Smooth muscle cell of the brain vasculature (primary cell): Measurements from ENCODE around the gene LURAP1L.
"Not testable (repeated sequence)": the region's sequence is repeated elsewhere in the genome, so short reads cannot be mapped to it uniquely, and the experiment has no call there.

ENCODE experiments used
- DNase-seq: peaks from one replicate; pipeline ENCODE4 v3.0.0-alpha.2; 2012; ENCODE audit warnings: low read depth, low spot score

LURAP1L gene

DNA sequence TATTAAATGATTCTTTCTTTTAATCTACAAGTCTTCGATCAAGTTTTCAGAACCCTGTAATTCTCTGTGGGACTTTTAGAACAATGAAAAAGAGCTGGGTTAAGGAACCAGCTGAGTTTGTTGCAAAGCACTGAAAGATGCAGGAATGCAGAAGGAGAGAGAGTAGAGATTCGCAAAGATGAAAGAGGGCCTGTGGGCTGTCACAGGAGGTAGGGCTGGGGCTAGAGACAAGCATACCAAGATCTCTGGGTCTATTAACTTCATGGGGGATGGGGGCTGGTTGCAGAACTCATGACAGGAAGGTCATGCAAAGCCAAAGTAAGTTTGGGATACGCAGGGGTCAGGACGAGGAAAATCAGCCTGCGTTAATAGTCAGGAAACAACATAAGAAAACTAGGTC lies 81.8 kb downstream of the LURAP1L start:
- DNase-seq = no peak

DNA sequence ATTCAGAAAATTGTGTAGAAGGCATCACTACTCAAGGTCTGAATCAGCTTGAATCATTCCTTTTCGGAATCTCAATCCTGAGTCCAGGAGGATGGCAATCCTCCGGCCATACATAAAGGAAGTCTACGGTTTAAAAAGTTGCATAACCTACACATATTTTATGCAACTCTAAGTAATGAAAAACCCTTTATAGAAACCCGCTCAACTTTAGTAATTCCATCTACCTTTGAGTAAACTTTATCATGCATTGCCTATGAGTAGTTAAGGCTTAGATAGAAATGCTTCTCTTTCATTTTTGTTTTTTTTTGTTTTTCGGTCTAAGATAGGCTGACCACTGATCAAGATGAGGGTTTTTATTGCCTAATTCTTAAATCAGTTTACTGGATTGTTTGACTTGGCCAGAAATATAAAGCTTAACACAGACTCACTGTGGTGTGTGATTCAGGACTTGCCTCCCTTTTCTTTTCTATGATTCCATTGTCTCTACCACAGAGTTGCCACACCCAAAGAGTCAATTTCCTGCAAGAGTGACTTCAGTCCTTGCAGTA lies 85.0 kb downstream of the LURAP1L start:
- no peak for DNase-seq

DNA sequence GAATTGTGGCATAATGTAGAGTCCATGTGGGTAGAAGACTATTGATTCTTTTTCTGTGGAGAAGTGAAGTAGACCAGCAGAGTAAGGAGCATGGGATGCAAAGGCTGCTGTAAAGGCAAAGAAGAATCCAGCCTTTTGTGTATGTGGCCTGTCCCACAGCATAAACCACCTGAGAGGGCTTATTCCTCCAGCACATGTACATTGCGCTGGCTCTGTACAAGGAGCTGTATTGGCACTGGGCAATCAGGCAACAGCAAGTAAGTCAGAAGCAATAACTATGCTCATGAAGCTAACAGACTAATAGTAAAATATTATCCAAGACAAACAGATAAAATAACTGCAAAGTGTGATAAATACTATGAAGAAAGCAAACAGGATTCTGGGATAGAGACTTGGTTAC lies 86.2 kb downstream of the LURAP1L start:
- no peak for DNase-seq

DNA sequence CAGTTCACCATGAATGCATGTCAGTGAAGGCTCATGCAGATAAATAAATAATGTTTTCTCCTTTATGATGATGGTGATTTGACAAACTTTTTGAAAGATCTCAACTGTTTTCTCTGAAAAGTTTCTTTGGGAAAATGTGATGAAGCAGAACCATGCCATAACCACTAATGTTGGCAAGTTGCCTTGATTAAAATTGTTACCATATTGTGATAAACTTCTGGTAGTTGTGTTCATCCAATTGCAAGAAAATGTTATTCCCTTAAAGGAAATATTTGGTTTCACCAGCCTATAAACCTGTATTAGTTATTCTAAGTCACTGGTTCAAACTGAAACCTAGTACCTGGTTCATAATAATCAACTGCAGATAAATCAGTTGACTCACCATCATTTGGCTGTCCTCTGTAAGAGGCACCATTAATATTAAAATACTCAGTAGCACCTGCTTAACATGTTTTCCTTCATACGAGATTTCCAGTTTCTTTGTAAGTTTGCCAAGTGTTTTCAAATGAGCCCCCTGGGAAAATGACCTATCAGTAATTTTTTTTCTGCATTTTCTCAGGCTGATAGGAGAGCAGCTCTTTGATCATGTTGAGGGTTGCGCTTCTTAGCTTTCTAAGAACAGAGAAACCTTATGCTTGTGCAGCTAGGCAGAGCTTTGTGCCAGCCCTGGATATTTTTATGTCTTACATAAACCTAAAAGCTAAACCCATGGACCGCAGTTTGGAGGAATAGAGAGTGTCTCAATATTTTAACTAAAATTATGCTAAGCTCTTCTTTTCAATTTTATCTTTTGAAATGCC lies 88.0 kb downstream of the LURAP1L start:
- no peak for DNase-seq

- DNase-seq = no peak
Observed at GRCh38 chr9:12863618-12864017, 88.8 kb downstream of the LURAP1L start.

GRCh38 chr9:12865380-12865779 lies 90.6 kb downstream of the LURAP1L start:
- not testable (repeated sequence) for DNase-seq
